ENCODE results near the gene TMUB2.

DNA sequence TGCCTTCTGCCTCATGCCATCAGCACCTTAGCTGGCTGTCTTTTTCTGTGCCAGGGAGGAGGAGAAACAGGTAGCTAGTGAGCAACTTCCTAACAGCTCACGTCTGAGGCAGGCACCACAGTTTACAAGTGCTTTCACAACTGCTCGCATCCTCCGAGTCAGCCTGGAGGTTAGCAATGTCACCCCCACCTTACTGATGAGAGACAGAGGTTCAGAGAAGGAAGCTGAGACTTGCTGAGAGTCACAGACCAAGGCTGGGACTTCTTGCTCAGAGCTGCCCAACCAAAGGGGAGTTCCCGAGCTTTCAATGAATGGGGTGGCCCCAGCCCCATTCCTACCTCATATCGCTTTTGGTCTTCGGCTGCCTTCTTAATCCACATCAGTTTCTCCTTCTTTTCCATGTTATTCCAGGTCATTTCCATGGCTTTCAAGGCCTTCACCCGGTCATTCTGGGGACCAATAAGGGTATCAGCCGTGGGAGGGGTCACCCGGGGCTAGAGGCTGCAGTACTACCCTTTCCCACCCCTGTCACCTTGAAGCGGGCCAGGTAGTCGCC is 23.1 kb downstream of the TMUB2 start:
- TF ChIP-seq EZH2 (IDR thresholded peaks at IDR 0.05; ENCODE audit: borderline replicate concordance, insufficient read depth, low read length, poor library complexity, severe bottlenecking) (no peak), MXI1 (conservative IDR thresholded peaks at IDR 0.05; ENCODE audit: poor library complexity, severe bottlenecking) (no peak), POLR2AphosphoS5 (IDR thresholded peaks at IDR 0.05) (no peak), REST (IDR thresholded peaks at IDR 0.05; ENCODE audit: borderline replicate concordance) (no peak), RAD21 (conservative IDR thresholded peaks at IDR 0.05) (no peak), EP300 (conservative IDR thresholded peaks at IDR 0.05; ENCODE audit: poor library complexity, severe bottlenecking) (no peak), TAF1 (IDR thresholded peaks at IDR 0.05; ENCODE audit: low read depth) (no peak)
- TF ChIP-seq, protein P1, sequence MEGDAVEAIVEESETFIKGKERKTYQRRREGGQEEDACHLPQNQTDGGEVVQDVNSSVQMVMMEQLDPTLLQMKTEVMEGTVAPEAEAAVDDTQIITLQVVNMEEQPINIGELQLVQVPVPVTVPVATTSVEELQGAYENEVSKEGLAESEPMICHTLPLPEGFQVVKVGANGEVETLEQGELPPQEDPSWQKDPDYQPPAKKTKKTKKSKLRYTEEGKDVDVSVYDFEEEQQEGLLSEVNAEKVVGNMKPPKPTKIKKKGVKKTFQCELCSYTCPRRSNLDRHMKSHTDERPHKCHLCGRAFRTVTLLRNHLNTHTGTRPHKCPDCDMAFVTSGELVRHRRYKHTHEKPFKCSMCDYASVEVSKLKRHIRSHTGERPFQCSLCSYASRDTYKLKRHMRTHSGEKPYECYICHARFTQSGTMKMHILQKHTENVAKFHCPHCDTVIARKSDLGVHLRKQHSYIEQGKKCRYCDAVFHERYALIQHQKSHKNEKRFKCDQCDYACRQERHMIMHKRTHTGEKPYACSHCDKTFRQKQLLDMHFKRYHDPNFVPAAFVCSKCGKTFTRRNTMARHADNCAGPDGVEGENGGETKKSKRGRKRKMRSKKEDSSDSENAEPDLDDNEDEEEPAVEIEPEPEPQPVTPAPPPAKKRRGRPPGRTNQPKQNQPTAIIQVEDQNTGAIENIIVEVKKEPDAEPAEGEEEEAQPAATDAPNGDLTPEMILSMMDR (IDR thresholded peaks at IDR 0.05; ENCODE audit: poor library complexity, severe bottlenecking): no peak
